ENCODE measurements around the gene FRMD5.
"Not testable (repeated sequence)": the region's sequence is repeated elsewhere in the genome, so short reads cannot be mapped to it uniquely, and the experiment has no call there.

FRMD5 gene

DNA sequence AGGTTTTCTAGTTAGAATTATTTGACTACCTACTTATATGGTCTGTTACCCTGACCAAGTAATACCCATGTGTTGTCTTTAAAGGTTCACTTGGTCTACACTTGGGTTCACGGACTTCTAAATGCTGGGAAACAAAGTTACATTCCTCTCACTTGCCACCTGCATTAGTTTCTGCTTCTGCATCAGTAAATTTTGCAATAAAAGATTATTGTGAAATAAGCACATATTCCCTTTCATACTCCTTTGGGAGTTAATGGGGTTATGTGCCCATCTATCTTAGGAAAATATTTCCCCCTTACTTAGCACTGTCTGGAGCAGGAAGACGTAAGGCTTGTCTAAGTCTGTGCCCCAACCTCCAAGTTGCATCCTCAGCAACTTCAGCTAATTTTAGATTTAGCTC is 160.7 kb downstream of the FRMD5 start:
- no peak for DNase-seq (ENCODE audit: low read depth)
- TF ChIP-seq, protein P1, sequence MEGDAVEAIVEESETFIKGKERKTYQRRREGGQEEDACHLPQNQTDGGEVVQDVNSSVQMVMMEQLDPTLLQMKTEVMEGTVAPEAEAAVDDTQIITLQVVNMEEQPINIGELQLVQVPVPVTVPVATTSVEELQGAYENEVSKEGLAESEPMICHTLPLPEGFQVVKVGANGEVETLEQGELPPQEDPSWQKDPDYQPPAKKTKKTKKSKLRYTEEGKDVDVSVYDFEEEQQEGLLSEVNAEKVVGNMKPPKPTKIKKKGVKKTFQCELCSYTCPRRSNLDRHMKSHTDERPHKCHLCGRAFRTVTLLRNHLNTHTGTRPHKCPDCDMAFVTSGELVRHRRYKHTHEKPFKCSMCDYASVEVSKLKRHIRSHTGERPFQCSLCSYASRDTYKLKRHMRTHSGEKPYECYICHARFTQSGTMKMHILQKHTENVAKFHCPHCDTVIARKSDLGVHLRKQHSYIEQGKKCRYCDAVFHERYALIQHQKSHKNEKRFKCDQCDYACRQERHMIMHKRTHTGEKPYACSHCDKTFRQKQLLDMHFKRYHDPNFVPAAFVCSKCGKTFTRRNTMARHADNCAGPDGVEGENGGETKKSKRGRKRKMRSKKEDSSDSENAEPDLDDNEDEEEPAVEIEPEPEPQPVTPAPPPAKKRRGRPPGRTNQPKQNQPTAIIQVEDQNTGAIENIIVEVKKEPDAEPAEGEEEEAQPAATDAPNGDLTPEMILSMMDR (conservative IDR thresholded peaks at IDR 0.05; ENCODE audit: low read depth, low read length): no peak
- H3K4me3 ChIP-seq (ENCODE audit: low read length): no peak overlapping the region

DNA sequence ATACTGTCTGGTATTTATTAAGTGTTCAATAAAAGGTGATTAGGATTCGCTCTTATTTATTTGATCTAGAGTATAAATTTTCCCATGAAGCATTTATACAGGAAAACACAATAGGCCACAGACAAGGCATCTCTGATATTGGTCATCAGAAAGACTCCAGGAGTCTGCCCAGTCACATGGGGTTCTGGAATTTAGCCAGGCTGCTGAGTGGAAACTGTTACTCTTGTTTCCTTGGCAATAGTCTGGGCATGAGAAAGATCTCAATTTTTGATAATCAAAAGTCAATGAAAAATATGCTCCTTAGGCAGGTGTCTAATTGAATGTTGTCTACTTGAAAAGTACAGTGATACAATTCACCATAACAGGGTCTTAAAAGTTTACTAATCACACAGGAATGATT is 161.2 kb downstream of the FRMD5 start:
- peak; percentile 94 for DNase-seq (ENCODE audit: low read depth)
- no peak overlapping the region for H3K4me3 ChIP-seq (ENCODE audit: low read length)
- TF ChIP-seq, protein P1 (conservative IDR thresholded peaks at IDR 0.05; ENCODE audit: low read depth, low read length): no peak

DNA sequence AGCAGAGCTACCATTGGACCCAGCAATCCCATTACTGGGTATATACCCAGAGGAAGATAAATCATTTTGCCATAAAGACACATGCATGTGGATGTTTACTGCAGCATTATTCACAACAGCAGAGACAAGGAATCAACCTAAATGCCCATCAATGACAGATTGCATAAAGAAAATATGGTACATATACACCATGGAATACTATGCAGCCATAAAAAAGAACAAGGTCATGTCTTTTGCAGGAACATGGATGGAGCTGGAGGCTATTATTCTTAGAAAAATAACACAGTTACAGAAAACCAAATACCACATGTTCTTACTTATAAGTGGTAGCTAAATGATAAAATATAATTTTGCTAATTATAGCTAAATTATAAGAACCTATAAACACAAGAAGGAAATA is 162.3 kb downstream of the FRMD5 start:
- not testable (repeated sequence) for H3K4me3 ChIP-seq (ENCODE audit: low read length); DNase-seq (ENCODE audit: low read depth)

GRCh38 chr15:44029940-44030568 is 165.0 kb downstream of the FRMD5 start:
- TF ChIP-seq, protein P1 (conservative IDR thresholded peaks at IDR 0.05; ENCODE audit: low read depth, low read length): peak; percentile 12
- DNase-seq (ENCODE audit: low read depth): peak; percentile 68
- H3K4me3 ChIP-seq (ENCODE audit: low read length): no peak overlapping the region

GRCh38 chr15:44029003-44029402 is 166.1 kb downstream of the FRMD5 start:
- TF ChIP-seq, protein P1 (conservative IDR thresholded peaks at IDR 0.05; ENCODE audit: low read depth, low read length): no peak
- H3K4me3 ChIP-seq (ENCODE audit: low read length): no peak overlapping the region
- no peak for DNase-seq (ENCODE audit: low read depth)

GRCh38 chr15:44028349-44028748 is 166.7 kb downstream of the FRMD5 start:
- no peak for DNase-seq (ENCODE audit: low read depth)
- TF ChIP-seq, protein P1 (conservative IDR thresholded peaks at IDR 0.05; ENCODE audit: low read depth, low read length): no peak
- H3K4me3 ChIP-seq (ENCODE audit: low read length): no peak overlapping the region

GRCh38 chr15:44024155-44024554 is 170.9 kb downstream of the FRMD5 start:
- no peak overlapping the region for H3K4me3 ChIP-seq (ENCODE audit: low read length)
- DNase-seq (ENCODE audit: low read depth): no peak
- TF ChIP-seq, protein P1 (conservative IDR thresholded peaks at IDR 0.05; ENCODE audit: low read depth, low read length): no peak

Measured in retinal pigment epithelial cell (primary cell).